Effector CD8-positive, alpha-beta T cell (primary cell): ENCODE data around the gene THTPA.
"Not testable (repeated sequence)": the region's sequence is repeated elsewhere in the genome, so short reads cannot be mapped to it uniquely, and the experiment has no call there.

Experiments
- DNase-seq: peaks from one replicate; lab custom pipeline; 2025; lab: John Stamatoyannopoulos, UW

Gene THTPA

GRCh38 chr14:23583761-23584526, 27.9 kb downstream of the THTPA start:
- not testable (repeated sequence) for DNase-seq

GRCh38 chr14:23584527-23585203, 28.6 kb downstream of the THTPA start:
- DNase-seq: not testable (repeated sequence)

GRCh38 chr14:23588884-23589598, 33.0 kb downstream of the THTPA start:
- peak; percentile 74 for DNase-seq

GRCh38 chr14:23589606-23590005, 33.5 kb downstream of the THTPA start:
- DNase-seq: no peak

GRCh38 chr14:23590198-23590597, 34.1 kb downstream of the THTPA start:
- DNase-seq: no peak

GRCh38 chr14:23594191-23594590, 38.1 kb downstream of the THTPA start:
- not testable (repeated sequence) for DNase-seq

- no peak for DNase-seq
These were observed 44.2 kb downstream of the THTPA start for GRCh38 chr14:23600322-23600707.

- no peak for DNase-seq
These were observed 44.7 kb downstream of the THTPA start for GRCh38 chr14:23600806-23601205.

- no peak for DNase-seq
These were observed 45.4 kb downstream of the THTPA start for GRCh38 chr14:23601424-23601823.

GRCh38 chr14:23601845-23602180, 45.7 kb downstream of the THTPA start:
- DNase-seq: no peak

GRCh38 chr14:23602181-23603095, 46.4 kb downstream of the THTPA start:
- no peak for DNase-seq

- DNase-seq: no peak
These were observed 47.0 kb downstream of the THTPA start for GRCh38 chr14:23603103-23603502.

GRCh38 chr14:23604148-23604547, 48.1 kb downstream of the THTPA start:
- DNase-seq: no peak

GRCh38 chr14:23604675-23605170, 48.7 kb downstream of the THTPA start:
- DNase-seq: no peak

- DNase-seq: no peak
These were observed 50.0 kb downstream of the THTPA start for GRCh38 chr14:23605931-23606585.

GRCh38 chr14:23608454-23608853, 52.4 kb downstream of the THTPA start:
- DNase-seq: no peak

GRCh38 chr14:23609001-23609400, 52.9 kb downstream of the THTPA start:
- no peak for DNase-seq

- DNase-seq: not testable (repeated sequence)
These were observed 53.5 kb downstream of the THTPA start for GRCh38 chr14:23609411-23610089.
